CD4-positive, alpha-beta T cell (primary cell): ENCODE data around the gene SPATS2L. TPM values are rescaled to one million over a fixed set of nuclear protein-coding genes. Genes with fewer than 3 reads are reported as not detected.

Source experiments
- ATAC-seq: fragments of 200-7000 bp; cut with Tn5 transposase; one replicate; pipeline ENCODE4 v1.10.0; 2022; ENCODE audit warnings: mild to moderate bottlenecking; ENCODE audit not compliant: poor library complexity
- CTCF ChIA-PET: fragments of 350-600 bp; sonication (Branson Sonifier 250); formaldehyde crosslinking; loops from one replicate; lab custom pipeline; 2021; ENCODE audit warnings: antibody characterized with exemption, inconsistent platforms; lab: Charles Lee
- POLR2A ChIA-PET: fragments of 350-600 bp; sonication (Branson Sonifier 250); formaldehyde crosslinking; loops from one replicate; lab custom pipeline; 2021; ENCODE audit warnings: antibody characterized with exemption, inconsistent platforms; lab: Charles Lee
- DNase-seq, 14 experiments: peaks; one replicate each; pipeline ENCODE4 v3.0.0-alpha.2; 2013 to 2020; ENCODE audit warnings: mixed read lengths in 2 of 14
- H3K27ac ChIP-seq, 2 donors: one replicate each; pipeline versions ENCODE4 v1.5.1 to v1.7.0; 2013; ENCODE audit warnings: low read length in 2 of 2, low read depth in 1 of 2, mild to moderate bottlenecking in 1 of 2
- H3K27me3 ChIP-seq, 2 experiments: 1 replicate in 1 of 2; 2 replicates in 1 of 2; pipeline versions ENCODE4 v1.6.1 to v1.7.0; 2013; ENCODE audit warnings: low read length in 2 of 2, control low read depth in 1 of 2, mild to moderate bottlenecking in 1 of 2, moderate library complexity in 1 of 2; ENCODE audit not compliant: insufficient read depth in 2 of 2, control insufficient read depth in 1 of 2
- H3K36me3 ChIP-seq: one replicate; pipeline ENCODE4 v1.6.1; 2013; ENCODE audit warnings: low read length, control low read depth; ENCODE audit not compliant: insufficient read depth
- H3K4me1 ChIP-seq: one replicate; pipeline ENCODE4 v1.6.1; 2013; ENCODE audit warnings: low read length, control low read depth; ENCODE audit not compliant: insufficient read depth
- H3K4me3 ChIP-seq: one replicate; pipeline ENCODE4 v1.5.1; 2013; ENCODE audit warnings: mild to moderate bottlenecking, low read length, moderate library complexity
- H3K9me3 ChIP-seq, 2 experiments: 1 replicate in 1 of 2; 2 replicates in 1 of 2; pipeline versions ENCODE4 v1.6.1 to v1.7.0; 2013; ENCODE audit warnings: low read length in 2 of 2, mild to moderate bottlenecking in 2 of 2, control low read depth in 1 of 2, moderate library complexity in 1 of 2; ENCODE audit not compliant: control insufficient read depth in 1 of 2, insufficient read depth in 1 of 2
- H3K27ac Mint-ChIP-seq: one replicate; pipeline ENCODE4 v1.8.0; 2020; ENCODE audit warnings: mixed read lengths
- H3K27me3 Mint-ChIP-seq: one replicate; pipeline ENCODE4 v1.8.0; 2021; ENCODE audit warnings: mixed read lengths
- H3K36me3 Mint-ChIP-seq: one replicate; pipeline ENCODE4 v1.8.0; 2021; ENCODE audit warnings: low read depth, mixed read lengths
- H3K4me1 Mint-ChIP-seq: one replicate; pipeline ENCODE4 v1.8.0; 2021; ENCODE audit warnings: low read depth, mixed read lengths
- H3K4me3 Mint-ChIP-seq: one replicate; pipeline ENCODE4 v1.8.0; 2020; ENCODE audit warnings: mild to moderate bottlenecking, mixed read lengths
- H3K9me3 Mint-ChIP-seq: one replicate; pipeline ENCODE4 v1.8.0; 2020; ENCODE audit warnings: mixed read lengths
- intact Hi-C, 2 experiments: fragments of 100-400 bp; cut with DNase I in 1 of 2; cut with micrococcal nuclease in 1 of 2; formaldehyde crosslinking; loops; one replicate each; pipeline versions ENCODE4 v1.15.1 to v1.9.0; 2023 to 2025; cut with DNase I, micrococcal nuclease
- total RNA-seq, 174 experiments: library from RNA in 2 of 174; stranded (reverse) in 2 of 174; gene quantifications; one replicate each; pipeline ENCODE4 v1.2.3 and lab custom pipeline; 2021 to 2026
- TF ChIP-seq, protein P1 (sequence below): fragments of 200-600 bp; IDR thresholded peaks from one replicate; pipeline ENCODE4 v1.8.0; 2022; ENCODE audit warnings: antibody characterized with exemption, mild to moderate bottlenecking

SPATS2L gene
- total RNA-seq, 2 experiments from 2014 or later = 4.0 to 4.4 TPM

DNA sequence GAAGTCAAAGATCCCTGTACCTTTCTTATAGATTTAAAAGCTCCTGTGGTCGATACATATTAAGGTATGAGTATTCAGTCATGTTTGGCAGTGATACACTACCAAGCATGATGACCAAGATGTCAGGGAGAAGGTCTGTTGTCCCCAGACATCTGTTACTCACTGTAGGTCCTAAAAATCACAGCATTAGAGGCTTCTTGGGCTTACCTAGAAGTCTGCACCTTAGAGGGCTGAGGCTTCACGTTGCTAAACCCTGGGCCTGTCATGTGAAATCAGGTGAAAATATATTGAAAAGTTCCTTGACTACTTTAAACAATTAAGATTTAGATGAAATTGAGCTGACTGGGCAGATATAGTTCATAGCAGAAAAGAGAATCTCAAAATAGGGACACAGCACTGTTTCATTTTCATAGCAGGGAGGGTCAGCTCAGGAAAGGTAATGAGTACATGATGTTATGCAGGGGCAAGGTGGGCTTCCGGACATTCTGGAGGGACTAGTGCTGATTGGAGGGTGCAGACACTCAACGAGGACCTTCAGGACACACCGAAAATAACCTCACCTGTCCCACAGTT lies 78.7 kb downstream of the SPATS2L start:
- Mint-ChIP-seq H3K27ac (no peak overlapping the region), H3K4me1 (peaks cover 25% of the 10 kb centered on the region), H3K9me3 (no peaks in the 10 kb centered on the region), H3K27me3 (no peaks in the 10 kb centered on the region), H3K36me3 (no peaks in the 10 kb centered on the region), H3K4me3 (no peak overlapping the region)
- DNase-seq = no peak
- Histone ChIP-seq H3K4me1 (peaks cover 11% of the 10 kb centered on the region), H3K27ac (no peak overlapping the region), H3K27me3 (no peaks in the 10 kb centered on the region), H3K9me3 (no peaks in the 10 kb centered on the region), H3K4me3 (no peak overlapping the region), H3K36me3 (no peaks in the 10 kb centered on the region)
- ChIA-PET POLR2A (interaction anchor here (1.1 to 2.0 kb wide), 2 partner anchors 9 to 11 kb away, joined by 4 to 6 read pairs; no protein-coding TSS in a partner anchor), CTCF (interaction anchor here (0.7 to 1.4 kb wide), 2 partner anchors 11 to 181 kb away, joined by 3 read pairs; no protein-coding TSS in a partner anchor)
- intact Hi-C loops = loop anchor here in 1 of 2 experiments (5.0 kb wide), 1 partner anchor 77 kb away; no protein-coding TSS in a partner anchor
- no peak for ATAC-seq
- TF ChIP-seq, protein P1, sequence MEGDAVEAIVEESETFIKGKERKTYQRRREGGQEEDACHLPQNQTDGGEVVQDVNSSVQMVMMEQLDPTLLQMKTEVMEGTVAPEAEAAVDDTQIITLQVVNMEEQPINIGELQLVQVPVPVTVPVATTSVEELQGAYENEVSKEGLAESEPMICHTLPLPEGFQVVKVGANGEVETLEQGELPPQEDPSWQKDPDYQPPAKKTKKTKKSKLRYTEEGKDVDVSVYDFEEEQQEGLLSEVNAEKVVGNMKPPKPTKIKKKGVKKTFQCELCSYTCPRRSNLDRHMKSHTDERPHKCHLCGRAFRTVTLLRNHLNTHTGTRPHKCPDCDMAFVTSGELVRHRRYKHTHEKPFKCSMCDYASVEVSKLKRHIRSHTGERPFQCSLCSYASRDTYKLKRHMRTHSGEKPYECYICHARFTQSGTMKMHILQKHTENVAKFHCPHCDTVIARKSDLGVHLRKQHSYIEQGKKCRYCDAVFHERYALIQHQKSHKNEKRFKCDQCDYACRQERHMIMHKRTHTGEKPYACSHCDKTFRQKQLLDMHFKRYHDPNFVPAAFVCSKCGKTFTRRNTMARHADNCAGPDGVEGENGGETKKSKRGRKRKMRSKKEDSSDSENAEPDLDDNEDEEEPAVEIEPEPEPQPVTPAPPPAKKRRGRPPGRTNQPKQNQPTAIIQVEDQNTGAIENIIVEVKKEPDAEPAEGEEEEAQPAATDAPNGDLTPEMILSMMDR = no peak

DNA sequence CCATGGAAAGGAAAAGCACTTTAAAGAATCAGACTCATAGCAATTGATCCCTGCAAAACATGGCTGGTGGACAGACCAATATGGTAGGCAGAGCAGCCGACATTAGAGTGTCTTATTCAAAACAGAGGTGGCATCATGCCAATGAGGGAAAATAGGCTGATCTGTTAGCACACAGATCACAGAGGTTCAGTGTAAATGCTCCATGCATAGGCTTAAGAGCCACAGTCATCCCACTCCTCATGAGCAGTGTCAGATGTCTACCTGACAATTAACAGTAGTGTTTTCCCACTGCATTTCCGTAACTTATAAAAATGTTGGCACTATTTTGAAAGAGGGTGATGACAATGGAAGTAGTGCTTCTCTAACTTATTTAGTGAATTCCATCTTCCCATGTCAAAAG lies 86.7 kb downstream of the SPATS2L start:
- CTCF ChIA-PET = no interaction called here

DNA sequence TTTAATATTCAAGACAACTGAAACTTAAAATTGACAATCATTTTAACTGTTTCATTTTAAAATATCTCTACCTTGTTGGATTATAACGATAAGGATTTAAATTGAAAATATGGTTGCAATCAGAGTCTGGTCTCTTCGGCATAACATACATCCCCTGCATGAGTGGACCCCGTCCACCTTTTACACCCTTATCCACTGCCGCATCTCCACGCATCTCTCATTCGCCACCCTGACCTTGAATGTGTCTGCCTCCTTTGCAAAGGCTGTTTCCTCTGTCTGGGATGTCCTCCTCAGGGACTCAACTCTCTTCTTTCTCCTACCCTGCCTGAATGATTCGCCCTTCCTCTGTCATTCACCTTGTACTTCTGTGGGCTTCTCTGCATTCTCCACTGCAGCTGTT lies 87.6 kb downstream of the SPATS2L start:
- Mint-ChIP-seq H3K27me3 (no peaks in the 10 kb centered on the region), H3K27ac (no peak overlapping the region), H3K36me3 (no peaks in the 10 kb centered on the region), H3K4me3 (no peak overlapping the region), H3K9me3 (no peaks in the 10 kb centered on the region), H3K4me1 (no peaks in the 10 kb centered on the region)
- no peaks in the 10 kb centered on the region for H3K4me1 ChIP-seq
- no peaks in the 10 kb centered on the region for H3K36me3 ChIP-seq
- intact Hi-C loops = no loop called here
- H3K9me3 ChIP-seq = no peaks in the 10 kb centered on the region
- no peak for ATAC-seq
- no peak overlapping the region for H3K4me3 ChIP-seq
- ChIA-PET CTCF (no interaction called here), POLR2A (no interaction called here)
- DNase-seq = no peak
- H3K27ac ChIP-seq = no peak overlapping the region
- no peaks in the 10 kb centered on the region for H3K27me3 ChIP-seq
- TF ChIP-seq, protein P1 = no peak

More for the DNA sequence above, 86.7 kb downstream of the SPATS2L start:
- no peak overlapping the region for H3K4me3 Mint-ChIP-seq
- TF ChIP-seq, protein P1 = no peak
- H3K4me1 Mint-ChIP-seq = no peaks in the 10 kb centered on the region
- no peak overlapping the region for H3K27ac Mint-ChIP-seq
- no peaks in the 10 kb centered on the region for H3K27me3 Mint-ChIP-seq
- intact Hi-C loops = no loop called here
- Histone ChIP-seq H3K27ac (no peak overlapping the region), H3K36me3 (no peaks in the 10 kb centered on the region), H3K9me3 (no peaks in the 10 kb centered on the region), H3K27me3 (no peaks in the 10 kb centered on the region), H3K4me1 (no peaks in the 10 kb centered on the region), H3K4me3 (no peak overlapping the region)
- DNase-seq = no peak
- POLR2A ChIA-PET = no interaction called here
- no peak for ATAC-seq
- H3K9me3 Mint-ChIP-seq = no peaks in the 10 kb centered on the region
- no peaks in the 10 kb centered on the region for H3K36me3 Mint-ChIP-seq
